ENCODE data around the gene FSD2.
"Not testable (repeated sequence)": the region's sequence is repeated elsewhere in the genome, so short reads cannot be mapped to it uniquely, and the experiment has no call there.

Gene FSD2

GRCh38 chr15:82830427-82831173 lies 24.7 kb upstream of the FSD2 start:
- no peak for DNase-seq (ENCODE audit: low spot score)

GRCh38 chr15:82829234-82829633 lies 23.4 kb upstream of the FSD2 start:
- no peak for DNase-seq (ENCODE audit: low spot score)

GRCh38 chr15:82828075-82828474 lies 22.2 kb upstream of the FSD2 start:
- DNase-seq (ENCODE audit: low spot score): peak; percentile 44

- DNase-seq (ENCODE audit: low spot score): no peak
Measured at GRCh38 chr15:82823049-82823448, 17.2 kb upstream of the FSD2 start.

- not testable (repeated sequence) for DNase-seq (ENCODE audit: low spot score)
Measured at GRCh38 chr15:82821851-82822250, 16.0 kb upstream of the FSD2 start.

GRCh38 chr15:82821396-82821795 lies 15.5 kb upstream of the FSD2 start:
- not testable (repeated sequence) for DNase-seq (ENCODE audit: low spot score)

- no peak for DNase-seq (ENCODE audit: low spot score)
Measured at GRCh38 chr15:82820128-82820527, 14.3 kb upstream of the FSD2 start.

GRCh38 chr15:82812994-82813393 lies 7.1 kb upstream of the FSD2 start:
- no peak for DNase-seq (ENCODE audit: low spot score)

GRCh38 chr15:82810890-82811426 lies 5.1 kb upstream of the FSD2 start:
- DNase-seq (ENCODE audit: low spot score): no peak

- peak; percentile 39 for DNase-seq (ENCODE audit: low spot score)
Measured at GRCh38 chr15:82810061-82810889, 4.4 kb upstream of the FSD2 start.

- peak; percentile 98 for DNase-seq (ENCODE audit: low spot score)
Measured at GRCh38 chr15:82809308-82810060, 3.6 kb upstream of the FSD2 start, which contains the start of gene WHAMM. Gene WHAMM (plus strand): TSS chr15:82809628. CDS start chr15:82809727, 99 bp downstream.

- peak; percentile 34 for DNase-seq (ENCODE audit: low spot score)
Measured at GRCh38 chr15:82808634-82809041, 2.8 kb upstream of the FSD2 start.

- DNase-seq (ENCODE audit: low spot score): peak; percentile 32
Measured at GRCh38 chr15:82807920-82808633, 2.2 kb upstream of the FSD2 start.

- DNase-seq (ENCODE audit: low spot score): no peak
Measured at GRCh38 chr15:82804575-82804949, 1.3 kb downstream of the FSD2 start.

- no peak for DNase-seq (ENCODE audit: low spot score)
Measured at GRCh38 chr15:82803793-82804574, 1.9 kb downstream of the FSD2 start.

GRCh38 chr15:82802497-82802896 lies 3.4 kb downstream of the FSD2 start:
- no peak for DNase-seq (ENCODE audit: low spot score)

GRCh38 chr15:82799183-82799841 lies 6.6 kb downstream of the FSD2 start:
- no peak for DNase-seq (ENCODE audit: low spot score)

GRCh38 chr15:82798531-82799166 lies 7.2 kb downstream of the FSD2 start:
- no peak for DNase-seq (ENCODE audit: low spot score)

GRCh38 chr15:82798104-82798503 lies 7.8 kb downstream of the FSD2 start:
- no peak for DNase-seq (ENCODE audit: low spot score)

GRCh38 chr15:82793737-82794136 lies 12.1 kb downstream of the FSD2 start:
- no peak for DNase-seq (ENCODE audit: low spot score)
